HEK293 (cell line): ENCODE measurements around the gene HAND2.

Source experiments
- CTCF ChIA-PET: fragments of 350-600 bp; formaldehyde crosslinking; extraction: SDS; loops from one replicate; lab custom pipeline; 2021; ENCODE audit warnings: antibody characterized with exemption; lab: Yijun Ruan, JAX
- POLR2A ChIA-PET: fragments of 300-600 bp; formaldehyde crosslinking; extraction: SDS; loops from one replicate; lab custom pipeline; 2020; ENCODE audit warnings: antibody characterized with exemption, inconsistent platforms; lab: Yijun Ruan, JAX
- H3K27ac ChIP-seq: fragments of 200-500 bp; sonication (Bioruptor generic); 2 replicates; pipeline ENCODE4 v1.5.1; 2014; ENCODE audit warnings: low read depth, low read length, control low read depth, inconsistent platforms; ENCODE audit errors: extremely low read depth
- H3K36me3 ChIP-seq, 2 experiments: fragments of 200-500 bp in 1 of 2; sonication (Bioruptor generic) in 1 of 2; 1 replicate in 1 of 2; 2 replicates in 1 of 2; pipeline ENCODE4 v1.5.1; 2014 to 2017; ENCODE audit warnings: inconsistent platforms in 2 of 2, low read length in 2 of 2; ENCODE audit not compliant: control insufficient read depth in 2 of 2, insufficient read depth in 1 of 2
- H3K4me1 ChIP-seq: fragments of 200-500 bp; sonication (Bioruptor generic); 2 replicates; pipeline ENCODE4 v1.5.1; 2014; ENCODE audit warnings: mild to moderate bottlenecking, low read length, inconsistent platforms; ENCODE audit not compliant: control insufficient read depth, insufficient read depth
- H3K4me3 ChIP-seq: 2 replicates; pipeline ENCODE4 v1.5.1; 2011; ENCODE audit warnings: low read depth, mild to moderate bottlenecking, control low read depth, low read length, moderate library complexity
- H3K9me3 ChIP-seq: fragments of 200-500 bp; sonication (Bioruptor generic); 2 replicates; pipeline ENCODE4 v1.5.1; 2014; ENCODE audit warnings: low read depth, low read length, inconsistent platforms; ENCODE audit not compliant: control insufficient read depth, insufficient read depth
- FEZF1 ChIP-seq: fragments of 450-650 bp; formaldehyde crosslinking; IDR thresholded peaks from 2 replicates; pipeline ENCODE4 v1.5.1; 2016; ENCODE audit warnings: missing biosample characterization, missing genetic modification characterization
- MZF1 ChIP-seq: fragments of 450-650 bp; formaldehyde crosslinking; IDR thresholded peaks from 2 replicates; pipeline ENCODE4 v1.5.1; 2017; ENCODE audit warnings: missing biosample characterization, missing genetic modification characterization, borderline replicate concordance
- TRIM28 ChIP-seq: IDR thresholded peaks from 2 replicates; pipeline ENCODE4 v1.6.1; 2011; ENCODE audit warnings: low read length, control low read depth, borderline replicate concordance
- WT1 ChIP-seq: fragments of 450-650 bp; formaldehyde crosslinking; IDR thresholded peaks from 2 replicates; pipeline ENCODE4 v1.5.1; 2016; ENCODE audit warnings: missing biosample characterization, missing genetic modification characterization
- ZBTB8A ChIP-seq: fragments of 450-650 bp; formaldehyde crosslinking; IDR thresholded peaks from 2 replicates; pipeline ENCODE4 v1.5.1; 2016; ENCODE audit warnings: missing biosample characterization, missing genetic modification characterization
- ZFP37 ChIP-seq: fragments of 450-650 bp; formaldehyde crosslinking; IDR thresholded peaks from 2 replicates; pipeline ENCODE4 v1.5.1; 2016; ENCODE audit warnings: missing biosample characterization, missing genetic modification characterization
- ZNF132 ChIP-seq: fragments of 450-650 bp; formaldehyde crosslinking; IDR thresholded peaks from 2 replicates; pipeline ENCODE4 v1.5.1; 2017; ENCODE audit warnings: missing biosample characterization, missing genetic modification characterization, borderline replicate concordance
- ZNF133 ChIP-seq: fragments of 450-650 bp; formaldehyde crosslinking; IDR thresholded peaks from 2 replicates; pipeline ENCODE4 v1.5.1; 2016; ENCODE audit warnings: missing biosample characterization, missing genetic modification characterization
- ZNF146 ChIP-seq: fragments of 450-650 bp; formaldehyde crosslinking; IDR thresholded peaks from 2 replicates; pipeline ENCODE4 v1.5.1; 2016; ENCODE audit warnings: missing biosample characterization, missing genetic modification characterization
- ZNF184 ChIP-seq: fragments of 450-650 bp; IDR thresholded peaks from 2 replicates; pipeline ENCODE4 v1.5.1; 2018; ENCODE audit warnings: missing biosample characterization, mild to moderate bottlenecking, missing genetic modification characterization
- ZNF302 ChIP-seq: fragments of 450-650 bp; formaldehyde crosslinking; IDR thresholded peaks from 2 replicates; pipeline ENCODE4 v1.5.1; 2016; ENCODE audit warnings: missing biosample characterization, missing genetic modification characterization, low read depth
- ZNF335 ChIP-seq: fragments of 450-650 bp; formaldehyde crosslinking; conservative IDR thresholded peaks from 2 replicates; pipeline ENCODE4 v1.5.1; 2016; ENCODE audit warnings: missing biosample characterization, missing genetic modification characterization
- ZNF341 ChIP-seq: fragments of 450-650 bp; formaldehyde crosslinking; IDR thresholded peaks from 2 replicates; pipeline ENCODE4; 2016; ENCODE audit warnings: low read depth, missing biosample characterization, missing genetic modification characterization
- ZNF558 ChIP-seq: fragments of 450-650 bp; formaldehyde crosslinking; IDR thresholded peaks from 2 replicates; pipeline ENCODE4 v1.5.1; 2016; ENCODE audit warnings: missing biosample characterization, missing genetic modification characterization
- ZNF747 ChIP-seq: fragments of 450-650 bp; formaldehyde crosslinking; IDR thresholded peaks from 2 replicates; pipeline ENCODE4 v1.5.1; 2016; ENCODE audit warnings: missing biosample characterization, missing genetic modification characterization
- ZNF76 ChIP-seq: fragments of 450-650 bp; formaldehyde crosslinking; IDR thresholded peaks from 2 replicates; pipeline ENCODE4; 2016; ENCODE audit warnings: low read depth, missing biosample characterization, missing genetic modification characterization, borderline replicate concordance
- ZNF776 ChIP-seq: fragments of 450-650 bp; formaldehyde crosslinking; IDR thresholded peaks from 2 replicates; pipeline ENCODE4 v1.5.0; 2017; ENCODE audit warnings: missing biosample characterization, missing genetic modification characterization, borderline replicate concordance
- ZNF777 ChIP-seq: fragments of 450-650 bp; formaldehyde crosslinking; IDR thresholded peaks from 2 replicates; pipeline ENCODE4 v1.5.1; 2017; ENCODE audit warnings: missing biosample characterization, missing genetic modification characterization, borderline replicate concordance
- TF ChIP-seq, protein P1 (sequence below): fragments of 450-650 bp; formaldehyde crosslinking; optimal IDR thresholded peaks from 2 replicates; pipeline ENCODE3; 2016; ENCODE audit warnings: missing biosample characterization, mild to moderate bottlenecking, missing genetic modification characterization
- TF ChIP-seq, protein P2 (sequence below): fragments of 450-650 bp; formaldehyde crosslinking; IDR thresholded peaks from 2 replicates; pipeline ENCODE4 v1.5.1; 2016; ENCODE audit warnings: missing biosample characterization, missing genetic modification characterization
- TF ChIP-seq, protein P3 (sequence below): IDR thresholded peaks from 2 replicates; pipeline ENCODE4 v1.6.1; 2011; ENCODE audit warnings: mild to moderate bottlenecking, low read depth, low read length, borderline replicate concordance
- TF ChIP-seq, protein P4 (sequence below): fragments of 450-650 bp; formaldehyde crosslinking; conservative IDR thresholded peaks from 2 replicates; pipeline ENCODE4 v1.5.1; 2016; ENCODE audit warnings: low read depth, missing biosample characterization, missing genetic modification characterization
- TF ChIP-seq, protein P5 (sequence below): fragments of 450-650 bp; formaldehyde crosslinking; IDR thresholded peaks from 2 replicates; pipeline ENCODE4 v1.5.1; 2016; ENCODE audit warnings: missing biosample characterization, missing genetic modification characterization
- TF ChIP-seq, protein P6 (sequence below): fragments of 450-650 bp; formaldehyde crosslinking; IDR thresholded peaks from 2 replicates; pipeline ENCODE4 v1.5.1; 2016; ENCODE audit warnings: missing biosample characterization, missing genetic modification characterization

The HAND2 gene

DNA sequence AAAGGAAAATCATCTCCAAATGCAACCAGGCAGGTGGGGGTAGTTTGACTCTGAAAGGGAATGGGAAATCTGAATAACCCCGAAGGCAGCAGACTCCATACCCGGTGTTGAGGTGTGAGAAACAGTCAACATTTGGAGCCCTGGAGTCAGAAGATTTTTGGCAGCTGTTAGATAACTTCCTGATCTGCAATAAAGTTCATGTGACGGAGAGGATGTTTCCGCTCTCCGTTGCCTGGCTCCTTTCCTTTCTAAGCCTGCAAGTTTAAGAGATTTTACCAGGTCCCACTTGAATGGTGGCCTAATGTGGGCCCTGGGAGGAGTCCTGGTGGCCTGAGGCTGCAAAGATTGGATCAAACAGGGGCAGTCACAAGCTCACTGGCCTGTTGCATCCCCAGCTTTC lies 27.7 kb downstream of the HAND2 start (continued):
- no peak for TF ChIP-seq ZNF76 (tag by site-specific recombination)

DNA sequence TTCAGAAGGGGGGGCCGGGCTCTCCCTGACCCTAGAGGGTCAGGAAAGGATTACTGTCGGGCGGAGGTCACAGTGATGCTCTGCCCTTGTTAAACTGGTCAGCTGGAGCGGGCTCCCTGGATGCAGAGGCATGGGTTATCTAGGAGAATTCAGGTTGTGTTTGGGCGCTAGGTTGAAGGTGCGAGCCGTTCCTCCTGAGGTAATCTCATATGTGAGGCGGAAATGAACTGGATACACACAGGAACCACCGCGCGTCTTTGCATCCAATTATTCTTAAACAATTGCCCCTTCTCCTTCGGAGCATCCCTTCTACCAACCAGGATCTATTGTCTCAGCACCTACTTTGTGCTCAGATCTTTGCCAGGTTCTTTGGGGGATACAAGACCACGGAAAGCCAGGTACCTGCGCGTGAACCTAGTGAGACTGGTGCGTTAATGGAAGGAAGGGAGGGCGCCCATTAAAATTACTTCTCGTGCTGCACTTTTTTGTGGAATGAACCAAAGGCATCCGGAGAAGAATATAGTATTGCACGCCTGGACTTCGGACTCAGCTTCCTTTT lies 28.4 kb downstream of the HAND2 start:
- POLR2A ChIA-PET: no interaction called here
- no peaks in the 10 kb centered on the region for H3K4me1 ChIP-seq
- no peak overlapping the region for H3K27ac ChIP-seq
- CTCF ChIA-PET: no interaction called here
- no peak overlapping the region for H3K4me3 ChIP-seq
- H3K36me3 ChIP-seq: no peaks in the 10 kb centered on the region
- TF ChIP-seq ZNF747 (tag by site-specific recombination) (no peak), ZNF335 (tag by site-specific recombination) (no peak), ZNF341 (tag by site-specific recombination) (no peak), MZF1 (no peak), FEZF1 (no peak), WT1 (no peak), ZNF776 (tag by site-specific recombination) (no peak), ZNF132 (no peak)
- TF ChIP-seq, protein P1, sequence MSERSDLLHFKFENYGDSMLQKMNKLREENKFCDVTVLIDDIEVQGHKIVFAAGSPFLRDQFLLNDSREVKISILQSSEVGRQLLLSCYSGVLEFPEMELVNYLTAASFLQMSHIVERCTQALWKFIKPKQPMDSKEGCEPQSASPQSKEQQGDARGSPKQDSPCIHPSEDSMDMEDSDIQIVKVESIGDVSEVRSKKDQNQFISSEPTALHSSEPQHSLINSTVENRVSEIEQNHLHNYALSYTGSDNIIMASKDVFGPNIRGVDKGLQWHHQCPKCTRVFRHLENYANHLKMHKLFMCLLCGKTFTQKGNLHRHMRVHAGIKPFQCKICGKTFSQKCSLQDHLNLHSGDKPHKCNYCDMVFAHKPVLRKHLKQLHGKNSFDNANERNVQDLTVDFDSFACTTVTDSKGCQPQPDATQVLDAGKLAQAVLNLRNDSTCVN (tag by site-specific recombination): no peak
- TF ChIP-seq, protein P2, sequence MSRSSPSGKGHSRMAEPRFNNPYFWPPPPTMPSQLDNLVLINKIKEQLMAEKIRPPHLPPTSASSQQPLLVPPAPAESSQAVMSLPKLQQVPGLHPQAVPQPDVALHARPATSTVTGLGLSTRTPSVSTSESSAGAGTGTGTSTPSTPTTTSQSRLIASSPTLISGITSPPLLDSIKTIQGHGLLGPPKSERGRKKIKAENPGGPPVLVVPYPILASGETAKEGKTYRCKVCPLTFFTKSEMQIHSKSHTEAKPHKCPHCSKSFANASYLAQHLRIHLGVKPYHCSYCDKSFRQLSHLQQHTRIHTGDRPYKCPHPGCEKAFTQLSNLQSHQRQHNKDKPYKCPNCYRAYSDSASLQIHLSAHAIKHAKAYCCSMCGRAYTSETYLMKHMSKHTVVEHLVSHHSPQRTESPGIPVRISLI (tag by site-specific recombination): no peak
- TF ChIP-seq, protein P3, sequence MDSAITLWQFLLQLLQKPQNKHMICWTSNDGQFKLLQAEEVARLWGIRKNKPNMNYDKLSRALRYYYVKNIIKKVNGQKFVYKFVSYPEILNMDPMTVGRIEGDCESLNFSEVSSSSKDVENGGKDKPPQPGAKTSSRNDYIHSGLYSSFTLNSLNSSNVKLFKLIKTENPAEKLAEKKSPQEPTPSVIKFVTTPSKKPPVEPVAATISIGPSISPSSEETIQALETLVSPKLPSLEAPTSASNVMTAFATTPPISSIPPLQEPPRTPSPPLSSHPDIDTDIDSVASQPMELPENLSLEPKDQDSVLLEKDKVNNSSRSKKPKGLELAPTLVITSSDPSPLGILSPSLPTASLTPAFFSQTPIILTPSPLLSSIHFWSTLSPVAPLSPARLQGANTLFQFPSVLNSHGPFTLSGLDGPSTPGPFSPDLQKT: no peak
- TF ChIP-seq, protein P4, sequence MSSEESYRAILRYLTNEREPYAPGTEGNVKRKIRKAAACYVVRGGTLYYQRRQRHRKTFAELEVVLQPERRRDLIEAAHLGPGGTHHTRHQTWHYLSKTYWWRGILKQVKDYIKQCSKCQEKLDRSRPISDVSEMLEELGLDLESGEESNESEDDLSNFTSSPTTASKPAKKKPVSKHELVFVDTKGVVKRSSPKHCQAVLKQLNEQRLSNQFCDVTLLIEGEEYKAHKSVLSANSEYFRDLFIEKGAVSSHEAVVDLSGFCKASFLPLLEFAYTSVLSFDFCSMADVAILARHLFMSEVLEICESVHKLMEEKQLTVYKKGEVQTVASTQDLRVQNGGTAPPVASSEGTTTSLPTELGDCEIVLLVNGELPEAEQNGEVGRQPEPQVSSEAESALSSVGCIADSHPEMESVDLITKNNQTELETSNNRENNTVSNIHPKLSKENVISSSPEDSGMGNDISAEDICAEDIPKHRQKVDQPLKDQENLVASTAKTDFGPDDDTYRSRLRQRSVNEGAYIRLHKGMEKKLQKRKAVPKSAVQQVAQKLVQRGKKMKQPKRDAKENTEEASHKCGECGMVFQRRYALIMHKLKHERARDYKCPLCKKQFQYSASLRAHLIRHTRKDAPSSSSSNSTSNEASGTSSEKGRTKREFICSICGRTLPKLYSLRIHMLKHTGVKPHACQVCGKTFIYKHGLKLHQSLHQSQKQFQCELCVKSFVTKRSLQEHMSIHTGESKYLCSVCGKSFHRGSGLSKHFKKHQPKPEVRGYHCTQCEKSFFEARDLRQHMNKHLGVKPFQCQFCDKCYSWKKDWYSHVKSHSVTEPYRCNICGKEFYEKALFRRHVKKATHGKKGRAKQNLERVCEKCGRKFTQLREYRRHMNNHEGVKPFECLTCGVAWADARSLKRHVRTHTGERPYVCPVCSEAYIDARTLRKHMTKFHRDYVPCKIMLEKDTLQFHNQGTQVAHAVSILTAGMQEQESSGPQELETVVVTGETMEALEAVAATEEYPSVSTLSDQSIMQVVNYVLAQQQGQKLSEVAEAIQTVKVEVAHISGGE (tag by site-specific recombination): no peak
- H3K9me3 ChIP-seq: no peaks in the 10 kb centered on the region

DNA sequence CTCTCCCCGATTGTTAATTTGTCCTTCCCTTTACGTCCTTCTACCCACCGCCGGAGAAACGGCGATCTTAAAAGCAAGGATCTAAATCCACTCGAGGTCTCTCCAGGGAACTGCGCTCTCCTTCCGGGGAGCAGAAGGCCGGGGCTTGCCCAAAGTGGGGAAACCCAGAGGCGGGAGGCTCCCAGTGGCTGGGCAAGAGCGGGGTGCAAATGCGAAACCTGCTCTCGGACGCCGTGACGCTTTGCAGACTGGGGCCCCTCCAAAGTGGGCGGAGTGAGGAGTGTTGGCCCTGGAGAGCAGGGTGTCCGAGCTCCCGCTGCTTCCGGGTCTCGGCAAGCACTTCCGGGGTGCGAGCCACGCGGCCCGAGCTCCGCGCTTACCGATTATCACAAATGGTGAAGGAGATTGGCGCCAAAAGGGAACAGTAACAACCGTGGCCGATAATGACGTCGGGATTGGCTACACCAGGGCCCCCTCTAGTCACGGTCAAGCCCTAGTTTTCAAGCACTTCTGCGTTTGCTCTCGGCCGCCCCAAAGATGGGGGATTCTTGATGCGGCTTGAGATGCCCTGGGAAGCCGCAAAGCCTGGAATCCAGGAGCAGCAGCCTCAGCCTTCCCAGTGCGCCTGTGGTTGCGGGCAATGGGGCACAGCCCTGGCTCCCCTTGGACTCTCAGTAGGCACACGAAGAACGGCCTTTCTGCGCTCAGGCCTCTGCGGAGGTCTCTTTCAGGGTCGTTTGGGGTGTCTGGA lies 29.0 kb downstream of the HAND2 start:
- Histone ChIP-seq H3K36me3 (no peaks in the 10 kb centered on the region), H3K27ac (no peak overlapping the region), H3K4me3 (no peak overlapping the region), H3K9me3 (no peaks in the 10 kb centered on the region), H3K4me1 (no peaks in the 10 kb centered on the region)
- CTCF ChIA-PET: interaction anchor here (0.7 kb wide), 1 partner anchor 131 kb away, joined by 3 read pairs; no protein-coding TSS in a partner anchor
- POLR2A ChIA-PET: no interaction called here
- no peak for TF ChIP-seq ZNF777 (tag by site-specific recombination)
- TF ChIP-seq ZNF184: no peak
- TF ChIP-seq ZNF302: no peak
- TF ChIP-seq ZBTB8A (tag by site-specific recombination): no peak
- TF ChIP-seq, protein P5, sequence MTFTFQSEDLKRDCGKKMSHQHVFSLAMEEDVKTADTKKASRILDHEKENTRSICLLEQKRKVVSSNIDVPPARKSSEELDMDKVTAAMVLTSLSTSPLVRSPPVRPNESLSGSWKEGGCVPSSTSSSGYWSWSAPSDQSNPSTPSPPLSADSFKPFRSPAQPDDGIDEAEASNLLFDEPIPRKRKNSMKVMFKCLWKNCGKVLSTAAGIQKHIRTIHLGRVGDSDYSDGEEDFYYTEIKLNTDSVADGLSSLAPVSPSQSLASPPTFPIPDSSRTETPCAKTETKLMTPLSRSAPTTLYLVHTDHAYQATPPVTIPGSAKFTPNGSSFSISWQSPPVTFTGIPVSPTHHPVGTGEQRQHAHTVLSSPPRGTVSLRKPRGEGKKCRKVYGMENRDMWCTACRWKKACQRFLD (tag by site-specific recombination): no peak
- no peak for TF ChIP-seq ZNF558 (tag by site-specific recombination)
- TF ChIP-seq, protein P6, sequence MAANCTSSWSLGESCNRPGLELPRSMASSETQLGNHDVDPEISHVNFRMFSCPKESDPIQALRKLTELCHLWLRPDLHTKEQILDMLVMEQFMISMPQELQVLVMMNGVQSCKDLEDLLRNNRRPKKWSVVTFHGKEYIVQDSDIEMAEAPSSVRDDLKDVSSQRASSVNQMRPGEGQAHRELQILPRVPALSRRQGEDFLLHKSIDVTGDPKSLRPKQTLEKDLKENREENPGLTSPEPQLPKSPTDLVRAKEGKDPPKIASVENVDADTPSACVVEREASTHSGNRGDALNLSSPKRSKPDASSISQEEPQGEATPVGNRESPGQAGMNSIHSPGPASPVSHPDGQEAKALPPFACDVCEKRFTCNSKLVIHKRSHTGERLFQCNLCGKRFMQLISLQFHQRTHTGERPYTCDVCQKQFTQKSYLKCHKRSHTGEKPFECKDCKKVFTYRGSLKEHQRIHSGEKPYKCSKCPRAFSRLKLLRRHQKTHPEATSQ (tag by site-specific recombination): no peak
- TF ChIP-seq ZFP37: no peak
- no peak for TF ChIP-seq ZNF133 (tag by site-specific recombination)
- no peak for TF ChIP-seq TRIM28
- no peak for TF ChIP-seq ZNF146 (tag by site-specific recombination)
